ENCODE measurements around the gene RELL2.

The RELL2 gene

GRCh38 chr5:141623186-141623585, 13.6 kb upstream of the RELL2 start:
- DNase-seq: peak; percentile 97

DNA sequence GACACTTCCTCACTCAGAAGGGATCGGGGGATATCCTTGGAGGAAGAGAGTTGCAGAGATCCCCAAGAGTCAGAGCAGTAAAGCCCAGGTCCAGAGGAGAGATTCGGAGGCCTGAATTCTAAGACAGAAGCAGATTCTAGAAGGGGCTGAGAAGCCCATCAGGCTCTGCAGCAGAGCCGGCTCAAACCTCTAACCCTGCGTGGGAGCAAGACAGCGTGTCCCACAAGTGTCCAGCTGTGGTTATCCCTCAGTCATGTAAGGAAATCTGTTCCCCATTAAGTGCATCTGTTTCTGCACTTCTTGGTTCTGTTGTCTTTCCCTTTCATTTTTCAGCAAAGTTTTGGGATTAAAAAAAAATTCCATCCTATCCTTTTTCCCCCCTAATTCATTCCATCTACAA, 13.2 kb upstream of the RELL2 start:
- peak; percentile 19 for DNase-seq

- DNase-seq: no peak
Observed at GRCh38 chr5:141628175-141628788, 8.5 kb upstream of the RELL2 start.

DNA sequence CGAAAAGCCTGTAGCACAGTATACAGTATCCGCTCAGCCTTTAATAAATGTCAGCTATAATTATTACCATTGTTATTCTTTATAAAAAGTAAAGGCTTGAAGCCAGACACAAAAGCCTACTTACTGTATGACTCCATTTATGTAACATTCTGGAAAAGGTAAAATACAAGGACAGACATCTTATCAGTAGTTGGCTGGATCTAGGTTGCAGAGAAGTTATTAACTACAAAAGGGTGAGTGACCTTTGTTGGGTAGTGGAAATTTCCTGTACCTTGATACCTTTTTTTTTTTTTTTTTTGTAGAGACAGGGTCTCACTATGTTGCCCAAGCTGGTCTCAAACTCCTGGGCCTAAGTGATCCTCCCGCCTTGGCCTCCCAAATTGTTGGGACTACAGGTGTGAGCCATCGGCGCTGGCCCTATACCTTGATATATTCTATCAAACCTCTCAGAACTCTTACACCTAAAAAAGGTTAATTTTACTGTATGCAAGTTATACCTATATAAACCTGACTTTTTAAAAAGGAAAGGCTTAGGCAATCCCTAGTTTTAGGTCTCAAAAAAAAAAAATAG, 6.1 kb upstream of the RELL2 start:
- DNase-seq: no peak

GRCh38 chr5:141632650-141633049, 4.1 kb upstream of the RELL2 start:
- no peak for DNase-seq

DNA sequence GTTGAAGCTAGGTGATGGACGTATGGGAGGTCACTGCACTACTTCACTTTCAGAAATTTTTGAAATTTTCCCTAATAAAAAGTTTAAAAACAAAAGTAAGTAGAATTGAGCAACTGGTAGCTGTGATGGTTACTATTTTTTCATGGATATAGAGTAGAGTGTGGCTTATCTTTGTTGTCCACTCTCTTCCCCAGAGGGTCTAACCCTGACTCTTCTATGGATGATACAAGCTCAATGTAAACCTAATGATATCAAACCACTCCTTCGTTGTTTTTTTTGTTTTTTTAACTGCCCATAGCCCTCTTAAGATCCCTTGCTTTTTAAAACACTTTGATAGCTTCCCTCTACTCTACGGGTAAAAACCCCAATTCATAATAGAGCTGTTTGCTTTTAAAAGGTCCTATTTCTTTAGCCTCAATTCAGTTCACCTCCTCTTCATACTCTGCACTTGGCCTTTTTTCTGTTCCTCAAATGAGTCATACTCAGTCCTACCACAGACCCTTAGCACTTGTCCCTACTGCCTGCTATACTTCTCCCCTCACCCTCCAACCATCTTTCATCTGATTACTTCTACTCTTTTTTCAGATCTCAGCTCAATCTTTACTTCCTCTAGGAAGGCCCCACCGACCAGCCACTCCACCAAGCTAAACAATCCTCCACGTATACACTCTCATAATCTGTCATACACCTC, 2.8 kb upstream of the RELL2 start:
- DNase-seq: peak; percentile 57

- no peak for DNase-seq
Observed at GRCh38 chr5:141634720-141635119, 2.1 kb upstream of the RELL2 start.

DNA sequence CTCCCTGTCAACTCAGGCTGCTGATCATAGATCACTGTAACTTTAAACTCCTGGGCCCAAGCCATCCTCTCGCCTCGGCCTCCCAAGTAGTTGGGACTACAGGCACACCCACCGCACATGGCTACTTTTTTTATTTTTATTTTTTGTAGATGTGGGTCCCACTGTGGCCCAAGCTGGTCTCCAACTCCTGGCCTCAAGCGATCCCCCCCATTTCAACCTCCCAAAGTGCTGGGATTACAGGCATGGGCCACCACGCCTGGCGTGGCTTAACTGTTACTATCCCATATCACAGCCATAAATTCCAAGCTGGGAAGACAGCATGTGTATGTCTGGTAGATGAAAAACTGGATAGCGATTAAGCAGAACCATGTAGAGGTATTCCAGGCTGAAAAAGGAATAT, 1.2 kb upstream of the RELL2 start:
- DNase-seq: no peak

GRCh38 chr5:141636106-141636412, 738 bp upstream of the RELL2 start:
- DNase-seq: no peak

DNA sequence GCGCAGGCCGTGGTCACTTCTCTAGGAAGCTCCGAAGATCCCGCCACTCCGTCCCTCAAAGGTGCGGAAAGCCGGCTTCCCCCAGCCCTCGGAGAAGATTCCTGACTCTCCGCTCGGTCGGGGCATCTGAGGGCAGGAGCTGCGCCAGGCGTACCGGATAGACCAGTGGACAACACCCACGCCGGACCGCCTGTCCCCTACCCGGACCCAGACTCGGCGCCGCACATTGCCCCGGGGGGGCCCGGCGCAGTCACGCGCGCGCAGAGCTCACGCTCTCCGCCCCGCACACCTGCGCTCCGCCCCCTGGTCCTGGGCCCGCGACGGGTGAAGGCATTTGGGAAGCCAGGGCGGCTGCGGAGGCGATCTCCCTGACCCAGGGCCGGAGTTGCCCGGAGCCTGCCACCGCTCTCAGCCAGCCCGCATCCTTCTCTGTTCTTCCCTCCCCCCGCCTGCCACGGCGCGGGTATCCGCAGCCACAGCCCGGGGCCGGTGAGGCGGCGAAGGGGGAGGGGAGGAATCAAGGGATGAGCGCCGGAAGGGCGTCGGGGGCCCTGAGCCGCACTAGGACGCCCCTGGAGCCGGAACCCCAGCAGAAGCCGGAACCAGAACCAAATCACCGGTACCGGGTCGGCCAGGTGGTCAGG, 448 bp downstream of the RELL2 start:
- DNase-seq: no peak

GRCh38 chr5:141637767-141638419, 1.1 kb downstream of the RELL2 start:
- DNase-seq: peak; percentile 55

DNA sequence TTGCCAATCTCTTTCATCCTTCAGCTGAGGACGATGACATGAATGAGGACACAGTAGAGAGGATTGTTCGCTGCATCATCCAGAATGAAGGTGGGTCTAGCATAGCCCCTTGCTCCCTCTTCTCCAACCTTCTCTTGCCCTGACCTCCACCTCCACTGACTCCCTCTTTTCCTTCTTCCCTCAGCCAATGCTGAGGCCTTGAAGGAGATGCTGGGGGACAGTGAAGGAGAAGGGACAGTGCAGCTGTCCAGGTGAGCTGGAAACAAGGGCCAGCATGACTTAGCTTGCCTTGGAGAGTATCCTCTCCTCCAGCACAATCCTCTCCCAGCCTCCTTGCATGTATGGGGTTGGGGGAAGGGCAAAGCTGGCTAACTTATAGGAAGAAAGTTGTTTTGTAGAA, 2.0 kb downstream of the RELL2 start:
- no peak for DNase-seq

GRCh38 chr5:141639357-141640050, 2.7 kb downstream of the RELL2 start:
- DNase-seq: no peak

GRCh38 chr5:141640051-141640415, 3.2 kb downstream of the RELL2 start:
- no peak for DNase-seq

- DNase-seq: no peak
Observed at GRCh38 chr5:141640698-141641097, 3.9 kb downstream of the RELL2 start.

DNA sequence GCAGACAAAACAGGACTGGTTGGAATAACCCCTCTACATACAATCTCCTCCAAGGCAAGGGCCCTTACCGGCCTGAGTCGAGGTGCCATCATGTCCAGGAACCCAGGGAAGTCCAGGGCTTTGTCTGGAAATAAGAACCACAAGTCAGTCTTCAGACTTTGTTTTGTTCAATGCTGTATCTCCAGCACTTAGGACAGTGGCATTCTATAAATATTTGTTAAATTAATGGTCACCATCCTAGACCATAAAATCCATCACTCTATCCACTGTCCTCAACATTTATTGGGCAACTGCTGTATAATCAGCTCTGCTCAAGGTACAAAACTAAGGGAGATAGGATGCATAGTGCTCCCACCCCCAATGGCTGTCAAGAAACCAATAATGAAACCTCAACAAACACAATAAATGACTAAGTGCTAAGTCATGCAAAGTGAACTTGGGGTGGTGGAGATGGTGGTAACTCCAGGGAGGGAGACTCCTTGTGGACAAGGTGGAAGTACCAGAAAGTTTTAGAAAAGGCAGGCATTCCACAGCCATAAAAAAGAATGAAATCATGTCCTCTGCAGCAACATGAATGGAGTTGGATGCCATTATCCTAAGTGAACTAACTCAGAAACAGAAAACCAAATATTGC, 5.0 kb downstream of the RELL2 start:
- peak; percentile 41 for DNase-seq

DNA sequence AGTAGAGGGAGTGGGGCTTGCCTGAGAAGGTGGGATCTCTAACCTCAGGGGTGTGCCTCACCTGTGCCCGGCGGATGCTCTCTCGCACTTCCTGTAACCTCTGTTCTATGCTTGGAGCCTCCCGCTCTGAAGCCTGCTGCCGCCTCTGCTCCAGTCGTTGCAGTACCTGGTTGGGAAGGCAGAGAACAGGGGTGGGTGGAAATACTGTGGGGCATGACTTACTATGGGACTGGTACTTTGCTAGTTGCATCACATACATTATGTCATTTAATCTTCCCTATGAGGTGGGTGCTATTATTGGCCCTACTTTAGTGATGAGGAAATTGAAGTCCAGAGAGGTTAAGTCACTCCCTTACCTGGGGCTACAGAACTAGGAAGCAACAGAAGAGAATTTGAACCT, 9.2 kb downstream of the RELL2 start:
- no peak for DNase-seq

DNA sequence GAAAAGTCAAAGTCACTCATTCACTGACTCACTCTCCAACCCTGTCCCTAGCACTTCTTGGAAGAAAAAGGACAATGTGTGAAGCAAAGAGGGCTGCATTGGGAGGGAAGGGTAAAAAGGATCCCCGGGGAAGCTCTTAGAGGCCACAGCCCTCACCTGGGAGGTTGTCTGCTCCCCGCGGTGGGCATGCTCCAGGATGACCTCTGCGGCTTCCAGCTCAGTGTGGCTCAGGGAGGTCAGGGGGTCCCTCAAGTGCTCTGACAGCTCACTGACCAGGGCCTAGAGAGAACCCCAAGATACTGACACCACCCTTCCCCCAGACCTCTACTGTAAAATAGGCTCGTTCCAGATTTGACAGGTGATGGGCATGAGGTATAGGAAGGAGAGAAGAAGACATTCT, 10.4 kb downstream of the RELL2 start:
- DNase-seq: no peak

DNA sequence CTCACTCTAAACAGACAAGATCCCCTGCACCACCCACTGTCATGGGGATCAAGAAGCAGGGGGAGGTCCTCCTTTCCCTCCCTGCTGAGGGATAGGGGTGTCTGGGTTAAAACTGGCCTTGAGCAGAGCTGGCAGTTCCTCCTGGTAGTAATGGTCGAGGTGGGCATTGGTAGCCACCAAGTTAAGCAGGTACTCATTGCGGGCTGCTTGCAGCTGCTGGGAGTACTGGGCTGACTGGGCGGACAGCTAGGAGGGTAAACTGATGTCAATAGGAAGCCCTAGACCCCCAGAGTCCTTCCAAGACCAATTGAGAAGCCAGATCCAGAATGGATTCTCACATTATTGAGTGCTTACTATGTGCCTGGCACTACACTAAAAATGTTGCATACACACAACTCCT, 11.1 kb downstream of the RELL2 start:
- no peak for DNase-seq

DNA sequence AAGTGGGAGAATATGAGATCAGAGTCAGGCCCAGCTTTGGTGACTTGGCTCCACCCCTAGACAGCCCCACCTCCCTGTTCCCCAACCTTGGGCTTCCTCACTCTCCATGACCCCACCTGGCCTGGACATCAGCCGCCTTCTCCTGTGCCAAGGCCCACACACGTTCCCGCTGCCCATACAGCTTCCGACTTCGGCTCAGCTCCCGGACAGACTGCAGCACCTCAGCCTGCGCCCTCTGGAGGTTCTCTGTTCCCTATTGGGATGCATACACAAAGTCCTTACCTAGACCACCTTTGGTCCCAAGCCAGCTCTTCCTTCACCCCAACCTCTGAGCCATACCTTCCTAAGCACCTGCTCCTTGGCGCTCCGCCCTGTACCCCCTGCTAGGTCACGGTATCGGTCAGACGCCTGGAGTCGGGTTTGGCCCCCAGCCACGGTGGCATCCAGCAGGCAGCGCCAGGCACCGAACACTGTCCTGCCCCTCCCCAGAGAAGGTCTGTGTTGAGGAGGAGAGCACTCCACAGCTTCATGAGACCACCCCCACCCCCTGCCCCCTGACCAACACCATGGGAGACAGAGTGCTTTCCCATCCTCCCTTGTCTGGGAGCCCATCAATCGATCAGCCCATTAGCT, 12.4 kb downstream of the RELL2 start:
- no peak for DNase-seq

GRCh38 chr5:141649972-141650371, 13.2 kb downstream of the RELL2 start:
- no peak for DNase-seq
